HG03175 (cell line): ENCODE data around the gene SLBP.

Experiments
- ATAC-seq: cut with Tn5 transposase; IDR thresholded peaks from one replicate; pipeline ENCODE4 v1.9.1; 2021; ENCODE audit warnings: mild to moderate bottlenecking, moderate library complexity; ENCODE audit not compliant: unreplicated experiment

The SLBP gene

DNA sequence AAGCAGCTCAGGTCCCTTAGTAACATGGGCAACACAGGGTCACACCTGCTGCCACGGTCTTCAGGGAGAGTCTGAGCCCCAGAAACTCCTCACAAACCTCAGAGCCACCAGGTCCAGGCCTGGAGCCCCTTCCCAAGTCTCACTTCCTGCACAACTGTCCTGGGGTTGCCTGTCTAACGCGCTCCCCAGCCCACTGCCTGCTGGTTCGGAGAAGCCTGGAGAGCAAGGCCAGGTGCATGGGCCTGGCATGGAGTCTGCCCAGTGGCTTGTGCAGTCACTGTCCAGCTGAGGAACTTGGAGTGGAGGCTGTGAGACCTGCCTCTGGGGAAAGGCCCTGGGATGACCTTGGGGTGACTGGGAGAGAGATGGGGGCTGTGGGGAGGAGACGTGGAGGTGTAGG, 56.0 kb downstream of the SLBP start:
- no peak for ATAC-seq

GRCh38 chr4:1655676-1656075, 56.4 kb downstream of the SLBP start:
- no peak for ATAC-seq

- ATAC-seq = no peak
These were observed 57.0 kb downstream of the SLBP start for GRCh38 chr4:1655081-1655480.

GRCh38 chr4:1654216-1654955, 57.7 kb downstream of the SLBP start:
- no peak for ATAC-seq

DNA sequence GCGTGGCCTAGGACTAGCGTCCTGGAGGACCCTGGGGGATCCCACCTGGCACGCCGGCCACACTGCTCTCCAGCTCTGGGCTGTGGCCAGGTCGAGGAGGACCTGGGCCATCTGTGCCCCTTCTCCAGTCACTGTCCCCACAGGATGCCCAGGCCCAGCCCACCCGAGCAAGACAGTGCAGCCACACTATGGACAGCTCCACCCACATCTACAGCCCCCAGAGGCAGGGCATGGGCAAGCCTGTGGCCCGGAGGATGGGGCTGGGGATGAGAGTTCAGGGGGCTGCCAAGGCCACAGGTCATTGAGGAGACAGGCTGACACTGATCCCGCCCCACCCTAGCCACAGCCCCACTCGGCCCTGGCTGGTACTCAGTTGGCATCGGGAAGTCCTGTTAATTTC, 58.3 kb downstream of the SLBP start:
- ATAC-seq = no peak

- ATAC-seq = no peak
These were observed 60.0 kb downstream of the SLBP start for GRCh38 chr4:1652088-1652487.

DNA sequence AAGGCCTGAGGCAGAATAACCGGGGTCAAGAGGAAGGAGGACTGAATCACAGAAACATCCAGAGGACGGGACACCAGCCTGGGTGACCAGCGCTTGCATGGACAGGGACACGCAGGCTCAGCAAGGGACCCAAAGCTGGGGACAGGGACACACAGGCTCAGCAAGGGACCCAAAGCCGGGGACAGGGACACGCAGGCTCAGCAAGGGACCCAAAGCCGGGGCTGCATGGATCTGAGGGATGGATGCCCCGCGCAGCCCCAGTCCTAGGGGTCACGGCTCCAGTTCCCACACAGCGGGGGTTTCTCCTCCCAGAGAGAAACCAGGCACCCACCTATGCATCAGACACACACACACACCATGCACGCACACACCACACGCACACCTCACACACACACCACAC, 60.5 kb downstream of the SLBP start:
- no peak for ATAC-seq

DNA sequence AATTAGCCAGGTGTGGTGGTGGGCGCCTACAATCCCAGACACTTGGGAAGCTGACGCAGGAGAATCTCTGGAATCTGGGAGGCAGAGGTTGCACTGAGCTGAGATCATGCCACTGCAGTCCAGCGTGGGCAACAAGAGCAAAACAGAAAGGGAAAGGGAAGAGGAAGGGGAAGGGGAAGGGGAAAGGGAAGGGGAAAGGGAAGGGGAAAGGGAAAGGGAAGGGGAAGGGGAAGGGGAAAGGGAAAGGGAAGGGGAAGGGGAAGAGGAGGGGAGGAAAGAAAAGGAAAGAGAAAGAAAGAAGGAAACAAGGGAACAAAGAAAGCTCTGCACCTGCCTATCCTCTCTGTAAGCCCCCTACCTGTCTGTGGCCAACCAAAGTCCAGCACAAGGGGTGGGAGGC, 63.2 kb downstream of the SLBP start:
- ATAC-seq = no peak

DNA sequence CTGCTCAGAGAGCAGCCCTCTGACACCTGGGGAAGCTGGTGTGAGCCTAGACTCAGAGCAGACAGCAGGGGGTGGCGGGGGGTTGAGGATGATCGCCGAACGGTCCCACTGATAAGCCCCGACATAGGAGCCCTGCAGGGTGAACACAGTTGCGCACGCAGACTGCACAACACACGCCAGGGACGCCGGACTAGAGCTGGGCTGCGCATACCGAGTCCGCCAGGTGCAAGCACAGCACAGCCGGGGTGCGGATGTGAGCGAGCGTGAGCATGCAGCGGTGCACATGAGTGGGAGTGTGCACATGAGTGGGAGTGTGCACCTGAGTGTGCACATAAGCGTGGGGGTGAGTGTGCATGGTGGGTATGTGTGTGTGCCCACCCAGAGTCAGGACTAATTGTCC, 64.7 kb downstream of the SLBP start:
- ATAC-seq = no peak

DNA sequence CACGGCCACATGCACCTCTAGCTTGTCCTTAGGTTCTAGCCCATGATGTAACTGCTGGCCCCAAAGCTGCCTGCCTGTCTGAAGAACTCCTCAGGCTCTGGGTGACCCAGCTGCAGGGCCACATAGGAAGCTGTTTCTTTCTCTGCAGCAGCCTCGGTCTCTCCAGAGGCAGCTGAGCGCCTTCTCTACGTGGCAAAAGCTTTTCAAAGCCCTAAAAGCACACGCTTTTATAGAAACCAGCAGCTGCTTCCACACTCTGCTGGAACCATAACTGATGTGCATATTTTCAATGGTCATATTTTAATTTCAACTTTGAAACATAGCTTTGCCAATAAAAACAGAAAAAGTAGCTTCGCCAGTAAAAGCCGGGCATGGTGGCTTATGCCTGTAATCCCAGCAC, 65.4 kb downstream of the SLBP start:
- ATAC-seq = no peak

DNA sequence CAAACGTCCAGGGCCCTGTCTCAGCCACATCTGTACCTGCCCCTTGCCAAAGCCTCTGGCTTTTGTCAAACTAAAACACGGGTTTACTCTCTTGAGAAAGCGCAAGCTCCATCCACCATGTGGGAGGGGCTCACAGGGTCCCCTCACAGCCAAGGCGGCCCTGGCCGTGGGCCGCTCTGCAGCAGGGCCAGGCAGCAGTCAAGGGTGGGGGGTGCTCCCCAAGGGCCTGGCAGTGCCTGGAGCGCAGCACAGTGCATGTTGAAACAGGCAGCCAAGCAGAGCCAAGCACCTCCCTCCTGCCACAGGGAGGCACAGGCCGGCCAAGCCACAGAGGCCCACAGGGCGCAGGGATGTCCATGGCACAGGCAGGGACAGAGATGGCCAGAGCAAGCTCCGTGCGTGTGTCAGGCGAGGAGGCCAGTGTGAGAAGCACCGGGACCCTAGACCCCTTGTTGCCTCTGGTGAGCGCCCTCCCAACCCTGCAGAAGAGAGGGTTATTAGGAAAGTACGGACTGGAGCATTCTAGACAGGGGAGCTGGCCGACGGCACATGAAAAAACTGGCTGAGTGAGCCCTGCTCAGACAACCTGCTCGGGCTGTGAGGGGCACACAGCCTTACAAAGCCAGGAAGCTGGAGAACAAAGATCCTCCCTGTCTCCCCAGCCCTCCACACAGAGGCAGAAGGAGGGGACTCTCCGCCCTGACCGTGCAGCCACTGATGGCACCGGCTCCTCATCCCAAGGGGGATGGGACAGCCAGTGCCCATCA, 67.0 kb downstream of the SLBP start:
- ATAC-seq = no peak

DNA sequence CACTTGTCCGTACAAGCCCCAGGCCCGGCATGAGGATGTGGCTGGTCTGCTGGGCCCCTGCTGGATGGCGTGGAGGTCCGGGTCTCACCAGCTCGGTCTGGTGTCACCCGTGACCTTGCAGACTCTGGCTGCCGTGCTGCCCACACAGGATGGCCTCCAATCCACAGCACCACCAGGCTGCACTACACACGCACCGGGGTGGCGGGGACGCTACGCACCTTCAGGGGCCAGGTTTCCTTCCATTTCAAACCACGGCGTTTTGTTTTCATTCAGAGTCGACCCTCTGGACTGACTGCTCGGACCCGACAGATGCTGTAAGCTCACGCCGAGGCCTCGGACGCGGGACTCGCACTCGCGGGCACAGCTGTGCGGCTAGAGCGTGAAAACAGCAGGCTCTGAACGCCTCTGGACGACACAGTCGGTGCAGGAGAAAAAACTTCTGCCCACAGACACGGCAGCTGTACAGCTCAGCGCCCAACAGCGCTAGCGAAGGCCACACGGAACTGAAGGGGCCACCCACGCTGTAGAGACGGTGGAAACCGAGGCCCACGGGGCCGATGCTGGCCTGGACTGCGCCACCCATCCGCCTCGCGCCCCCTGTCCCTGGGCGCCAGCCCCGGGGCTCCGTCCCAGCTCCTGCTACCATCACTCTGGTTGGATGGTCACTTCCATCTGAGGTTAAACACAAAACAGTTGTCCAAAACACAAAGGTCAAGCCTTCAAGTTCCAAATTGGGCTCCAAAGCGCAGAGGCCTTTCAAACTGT, 68.0 kb downstream of the SLBP start:
- ATAC-seq = no peak
